NCI-H82 treated with DMSO at 0.1 percent for 48 hours (cell line): ENCODE results near the gene EDC3.
A peak's percentile ranks its signal among the peaks of the same experiment; 100 is the strongest.
"Not testable (repeated sequence)": the region's sequence is repeated elsewhere in the genome, so short reads cannot be mapped to it uniquely, and the experiment has no call there.

Experiments used
- DNase-seq: peaks from one replicate; lab custom pipeline; 2025; ENCODE audit not compliant: unreplicated experiment; lab: John Stamatoyannopoulos, UW

EDC3 gene

GRCh38 chr15:74653426-74654102 lies 42.3 kb downstream of the EDC3 start:
- no peak for DNase-seq

- no peak for DNase-seq
These were observed 44.5 kb downstream of the EDC3 start for GRCh38 chr15:74651242-74651741.

DNA sequence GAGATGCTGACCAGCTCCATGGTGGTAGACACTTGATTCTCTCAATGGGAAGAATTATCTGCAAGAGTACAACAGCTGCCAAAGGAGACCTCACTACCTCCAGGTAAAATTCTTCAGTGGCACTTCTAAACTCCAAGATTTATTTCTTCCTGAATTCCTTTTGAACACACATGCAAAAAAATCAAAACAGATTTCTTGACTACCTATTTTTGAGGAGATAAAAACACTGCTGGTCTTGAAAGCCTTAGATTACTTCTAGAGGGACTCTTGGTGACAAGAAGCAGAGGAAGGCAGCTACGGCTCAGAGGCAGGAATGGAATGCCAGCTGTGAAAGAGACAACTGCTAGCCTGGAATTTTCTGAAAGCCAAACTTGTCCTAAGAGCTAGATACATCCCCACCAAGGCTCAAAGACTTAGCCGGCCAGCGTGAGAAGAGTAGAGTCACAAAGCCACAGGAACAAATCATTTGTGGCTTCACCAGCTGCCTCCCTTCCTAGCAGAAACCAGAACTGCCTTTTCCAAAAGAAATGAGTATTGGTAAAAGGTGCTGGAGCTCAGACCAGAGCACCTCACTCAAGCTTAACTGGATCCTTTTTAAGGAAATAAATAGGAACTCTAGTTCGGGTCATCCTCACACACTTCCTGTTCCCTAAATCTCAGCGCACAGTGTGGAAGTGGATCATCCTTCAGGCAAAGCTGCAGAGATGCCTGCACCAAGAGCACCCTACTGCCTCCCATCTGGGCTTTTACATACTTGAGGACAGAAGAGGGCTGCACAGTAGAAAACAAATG lies 47.6 kb downstream of the EDC3 start:
- DNase-seq, result no peak

- no peak for DNase-seq
These were observed 49.3 kb downstream of the EDC3 start for GRCh38 chr15:74646480-74646879.

DNA sequence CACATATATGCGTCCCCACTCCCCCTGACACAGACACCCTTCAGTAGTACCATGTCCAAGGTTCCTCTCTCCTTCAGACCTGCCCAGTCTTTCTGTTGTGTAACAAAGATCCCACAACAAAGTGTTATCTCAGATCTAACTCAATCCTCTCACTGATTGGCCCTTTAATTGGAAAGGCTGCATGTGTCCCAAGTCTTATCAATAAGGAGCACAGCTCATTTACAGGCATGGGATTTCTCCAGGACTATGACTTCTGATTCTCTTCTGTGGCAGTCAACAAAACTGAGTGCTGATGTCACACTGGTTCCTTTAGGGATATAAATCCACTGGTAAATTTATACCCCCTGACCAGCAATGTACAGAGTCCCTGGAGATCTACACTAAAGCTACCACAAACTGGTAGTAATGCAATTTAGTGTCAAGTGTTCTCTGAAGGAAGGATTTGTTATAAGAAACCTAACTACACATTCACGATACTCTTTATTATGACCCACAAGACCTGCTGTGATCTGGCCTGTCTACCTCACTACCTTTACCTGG lies 52.1 kb downstream of the EDC3 start:
- no peak for DNase-seq

DNA sequence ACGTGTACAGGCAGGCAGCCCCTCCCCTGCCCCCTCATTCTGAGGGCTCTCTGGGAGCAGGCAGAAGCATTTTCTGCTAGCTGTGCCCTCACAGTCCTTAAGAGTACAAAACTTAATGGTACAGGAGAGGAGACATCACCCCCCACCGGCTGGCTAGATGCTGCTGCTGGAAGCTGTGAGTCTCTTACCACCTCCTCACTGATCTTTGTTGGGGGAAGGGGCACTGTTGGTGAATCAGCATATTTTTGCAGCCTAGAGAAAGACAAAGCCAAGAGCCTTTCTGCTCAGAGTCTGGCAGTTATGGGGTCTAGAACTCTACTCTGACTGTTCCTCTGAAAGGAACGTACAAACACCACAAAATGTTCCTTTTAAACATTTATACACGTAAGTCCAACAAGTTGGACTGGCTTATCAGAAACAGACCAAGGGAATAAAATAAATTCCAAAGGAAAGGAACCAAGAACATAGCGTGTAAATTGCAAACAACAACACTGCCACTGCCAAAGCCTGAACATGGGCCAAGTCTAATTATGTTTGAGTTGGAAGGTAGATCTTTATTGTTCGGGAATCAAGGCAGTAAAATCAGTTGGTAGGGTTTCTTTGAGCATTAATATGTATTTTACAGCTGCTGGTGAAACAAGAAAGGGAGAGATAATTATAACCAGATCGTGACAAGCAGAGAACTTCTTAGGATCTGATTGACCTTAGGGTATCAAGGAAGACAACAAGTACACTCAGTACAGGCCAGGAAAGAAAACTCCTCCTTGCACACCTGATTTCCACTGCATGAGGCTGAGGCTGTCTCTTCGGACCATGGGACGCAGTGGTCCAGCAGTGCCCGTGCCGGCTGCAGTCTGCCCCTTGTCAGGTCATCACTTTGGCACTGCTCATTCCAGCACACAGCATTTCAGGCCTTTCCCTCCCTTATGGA lies 52.8 kb downstream of the EDC3 start:
- no peak for DNase-seq

DNA sequence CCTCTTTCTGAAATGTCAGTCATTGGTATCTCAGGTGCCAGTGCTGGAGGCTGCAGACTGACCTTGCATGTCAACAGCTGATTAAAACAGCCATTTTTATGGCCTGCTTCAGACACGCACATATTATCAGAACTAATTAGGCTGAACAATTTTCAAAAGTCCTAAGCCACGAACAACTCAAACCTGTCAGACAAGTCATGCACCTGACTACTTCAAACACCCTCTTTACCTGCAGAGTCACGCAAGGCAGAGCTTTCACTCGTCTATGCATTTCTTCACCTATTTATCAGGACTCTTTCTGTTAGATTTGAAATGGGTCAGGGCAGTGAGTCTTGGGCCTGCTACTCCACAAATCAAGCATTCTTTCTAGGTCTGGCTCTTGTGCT lies 53.5 kb downstream of the EDC3 start:
- no peak for DNase-seq

DNA sequence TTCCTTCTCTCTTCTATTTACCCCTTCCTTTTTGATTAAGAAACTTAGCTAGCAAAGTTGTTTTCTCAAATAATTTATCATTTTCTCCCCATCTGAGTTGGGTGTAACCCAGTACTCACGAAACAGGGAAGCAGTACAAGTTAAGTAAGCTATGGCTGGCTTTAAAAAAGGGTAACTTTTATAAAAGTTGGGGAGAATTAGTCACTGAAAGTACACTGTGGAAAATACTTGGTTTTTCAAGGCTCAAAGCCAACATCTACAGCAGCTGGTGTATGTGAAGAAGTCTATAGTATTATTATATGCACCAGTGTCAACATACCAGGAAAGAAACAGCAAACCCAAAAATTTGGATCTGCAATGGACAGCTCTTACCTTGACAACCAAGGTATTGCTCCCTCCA lies 54.7 kb downstream of the EDC3 start:
- no peak for DNase-seq

DNA sequence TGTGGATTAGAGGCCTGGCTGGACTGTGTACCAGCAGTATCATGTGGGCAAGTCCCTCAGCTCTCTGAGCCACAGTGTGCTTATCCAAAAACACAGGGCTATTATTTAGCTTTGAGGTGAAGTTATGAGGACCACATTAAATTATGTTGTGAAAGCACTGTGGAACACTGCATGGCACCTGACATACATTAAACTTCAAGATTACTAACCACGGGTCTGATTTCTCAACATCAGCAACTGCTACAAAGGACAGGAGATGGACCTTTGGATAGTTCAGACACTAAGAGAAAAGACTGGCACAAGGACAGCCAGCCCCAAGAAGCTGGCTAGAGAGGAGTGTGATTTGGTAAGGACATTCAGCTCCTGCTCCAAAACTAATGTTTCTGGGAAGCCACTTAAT lies 58.8 kb downstream of the EDC3 start:
- DNase-seq, result no peak

DNA sequence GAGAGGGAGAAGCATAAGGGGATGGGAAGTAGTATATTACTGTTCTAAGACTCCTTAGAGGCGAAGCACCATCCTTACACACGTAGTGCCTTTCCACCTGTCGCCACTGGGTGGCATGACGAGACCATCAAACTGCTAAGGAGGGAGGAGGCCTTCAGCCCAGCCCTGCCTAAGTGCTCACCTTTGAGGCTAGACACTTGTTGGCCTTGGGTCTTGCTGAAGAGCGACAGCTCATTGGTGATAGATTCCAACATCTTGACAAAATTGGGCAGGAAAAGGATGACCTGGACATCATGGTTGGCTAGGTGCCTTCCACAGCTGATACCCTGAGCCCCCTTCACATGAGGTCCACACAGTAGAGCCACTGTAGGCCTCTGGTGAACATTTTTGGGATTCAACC lies 60.6 kb downstream of the EDC3 start:
- peak; percentile 13 for DNase-seq

- DNase-seq, result no peak
These were observed 62.0 kb downstream of the EDC3 start for GRCh38 chr15:74633781-74634180.

DNA sequence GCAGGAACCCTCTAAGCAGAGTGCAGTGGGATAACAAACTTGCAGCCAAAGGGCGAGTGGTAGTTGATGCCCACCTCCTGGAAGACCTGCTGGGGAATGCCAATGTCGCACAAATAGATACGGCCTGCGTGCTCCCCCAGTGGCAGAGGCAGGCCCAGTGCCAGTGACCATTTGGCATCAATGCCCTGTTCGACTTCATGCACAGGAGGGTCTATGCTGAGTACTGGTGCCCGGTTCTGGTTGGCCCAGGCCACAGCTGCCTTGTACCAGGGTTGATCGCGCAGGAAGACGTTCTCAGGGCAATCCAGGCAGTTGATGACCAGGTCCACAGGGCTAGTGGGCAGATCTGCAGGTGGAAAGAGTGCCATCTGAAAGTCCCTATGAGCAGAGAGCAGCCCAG lies 63.2 kb downstream of the EDC3 start:
- DNase-seq, result no peak

- peak; percentile 10 for DNase-seq
These were observed 63.8 kb downstream of the EDC3 start for GRCh38 chr15:74631935-74632560.

DNA sequence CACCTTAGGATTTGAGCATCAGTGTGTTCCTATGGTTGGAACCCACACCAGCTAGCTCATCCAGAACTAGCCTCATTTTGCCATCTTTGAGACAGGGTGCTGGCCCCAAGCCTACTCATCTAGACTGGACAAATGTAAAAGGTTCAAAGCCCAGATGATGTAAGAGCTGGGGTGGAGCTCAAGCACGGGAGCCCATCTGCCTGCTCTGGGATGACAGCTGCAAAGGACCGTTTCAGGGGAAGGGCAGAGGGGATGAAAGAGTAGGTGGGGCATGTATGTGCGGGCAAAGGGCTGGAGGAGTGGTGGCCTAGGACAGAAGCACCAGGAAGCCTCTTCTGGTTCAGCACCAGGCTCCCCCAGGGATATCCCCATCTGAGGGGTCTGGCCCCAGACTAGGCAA lies 64.4 kb downstream of the EDC3 start:
- no peak for DNase-seq

DNA sequence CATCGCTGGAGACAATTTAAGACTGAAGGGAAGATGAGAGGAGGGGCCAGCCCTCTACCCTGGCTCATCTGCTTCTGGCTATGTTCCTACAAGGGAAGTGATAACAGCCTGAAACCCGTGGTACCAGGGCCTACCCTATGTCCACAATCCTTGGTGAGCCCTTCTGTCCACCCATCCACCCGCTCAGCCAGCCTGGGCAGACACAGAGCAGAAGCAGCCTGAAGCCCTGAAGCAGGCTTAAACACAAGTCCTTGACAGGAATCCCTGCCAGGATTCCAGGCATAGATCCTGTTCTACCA lies 64.8 kb downstream of the EDC3 start:
- DNase-seq, result no peak

DNA sequence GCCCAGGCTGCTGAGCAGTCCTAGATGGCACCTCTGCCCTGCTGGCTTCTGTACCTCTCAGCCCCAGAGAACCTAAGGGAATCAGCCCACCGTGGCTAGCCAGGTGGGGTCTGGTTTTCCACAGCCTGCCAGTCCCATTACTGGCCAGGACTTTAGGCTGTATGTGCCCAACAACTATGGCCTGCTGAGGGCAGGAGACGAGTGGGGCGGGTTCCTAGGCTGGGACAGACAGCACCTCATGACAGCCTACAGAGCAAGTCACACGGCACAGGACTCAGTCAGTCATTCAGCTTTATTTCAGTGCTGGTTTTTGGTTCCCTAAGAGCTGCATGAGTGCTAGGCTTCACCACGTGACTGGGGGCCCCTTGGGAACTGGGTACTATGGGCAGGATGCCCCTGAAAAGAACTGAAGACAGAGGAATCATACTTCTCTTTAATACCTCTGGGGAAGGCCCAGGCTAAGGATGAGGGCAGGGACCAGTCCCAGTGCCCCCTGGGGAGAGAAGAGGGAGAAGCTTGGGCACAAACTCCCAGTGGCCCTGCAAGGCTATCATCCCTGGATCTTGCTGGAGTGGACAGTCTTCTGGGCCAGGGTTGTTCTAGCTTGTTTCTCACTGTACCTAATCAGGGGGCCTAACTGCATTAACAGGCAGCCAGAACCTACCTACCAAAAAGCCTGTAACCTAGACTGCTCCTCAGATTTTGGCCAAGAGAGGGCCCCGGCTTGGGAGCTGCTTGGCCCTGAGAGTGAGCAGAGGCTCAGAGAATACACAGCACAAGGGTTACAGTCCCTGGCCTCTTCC lies 65.3 kb downstream of the EDC3 start:
- no peak for DNase-seq

- not testable (repeated sequence) for DNase-seq
These were observed 66.1 kb downstream of the EDC3 start for GRCh38 chr15:74629696-74630095.

DNA sequence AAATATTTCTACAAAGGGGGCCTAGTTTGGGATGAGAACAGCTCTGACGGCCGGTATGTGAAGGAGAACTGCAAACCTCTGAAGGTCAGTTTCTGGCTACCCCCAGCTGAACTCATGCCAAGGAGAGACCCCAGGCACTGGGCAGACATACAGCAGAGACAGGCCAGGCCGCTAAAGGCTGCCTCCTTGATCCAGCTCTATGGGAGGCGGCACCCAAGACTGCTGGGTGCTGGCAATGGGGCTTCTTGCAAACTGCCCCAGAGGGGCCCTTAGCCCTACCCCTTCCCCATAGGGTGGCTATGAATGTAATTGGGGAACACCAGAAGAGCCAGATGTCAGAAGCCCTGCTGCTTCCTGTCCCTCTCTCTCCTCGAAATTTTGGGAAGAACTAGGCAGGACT lies 66.9 kb downstream of the EDC3 start:
- DNase-seq, result no peak

DNA sequence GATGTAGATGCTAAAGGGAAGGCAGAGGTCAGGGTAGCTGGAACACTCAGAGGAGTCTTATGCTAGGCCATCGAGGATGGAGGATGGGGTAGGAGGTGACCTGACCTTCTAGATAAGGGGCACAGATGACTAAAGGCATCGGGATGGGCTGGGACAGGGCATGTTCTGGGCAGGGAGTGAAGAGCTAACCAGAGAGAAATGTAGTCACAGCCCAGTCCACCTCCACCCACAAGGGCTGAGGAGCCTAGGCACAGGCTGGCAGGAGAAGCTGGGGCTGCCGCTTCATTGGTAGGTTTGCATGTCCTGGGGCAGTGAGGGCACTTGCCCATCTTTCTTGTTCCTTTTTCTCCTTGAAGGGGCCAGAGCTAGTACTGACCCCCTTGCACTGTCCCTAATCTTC lies 67.6 kb downstream of the EDC3 start:
- no peak for DNase-seq

- DNase-seq, result no peak
These were observed 68.1 kb downstream of the EDC3 start for GRCh38 chr15:74627766-74628165.
